AG08396 (cell line): ENCODE measurements around the gene GSTO1.

Experiments
- DNase-seq: peaks from one replicate; pipeline ENCODE4 v3.0.0; 2012; ENCODE audit warnings: low spot score, mixed read lengths

The GSTO1 gene

DNA sequence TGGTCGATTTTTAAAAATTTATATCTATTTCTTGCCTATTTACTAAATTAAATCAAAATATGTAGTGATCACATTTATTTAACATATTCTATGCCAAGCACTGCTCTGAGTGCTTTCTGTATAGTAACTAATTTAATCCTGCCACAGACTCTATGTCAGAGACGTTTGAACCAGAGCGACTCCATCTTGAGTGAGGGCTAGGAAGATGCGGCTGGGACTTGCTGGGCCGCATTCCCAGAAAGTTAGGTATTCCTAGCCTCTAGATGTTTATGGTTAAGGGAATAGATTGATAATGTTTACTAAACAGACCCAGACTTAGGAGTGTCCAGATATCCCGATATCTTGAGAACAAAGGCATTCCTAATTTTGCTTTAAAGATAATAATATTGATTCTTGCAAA is 3.2 kb upstream of the GSTO1 start:
- DNase-seq = no peak

DNA sequence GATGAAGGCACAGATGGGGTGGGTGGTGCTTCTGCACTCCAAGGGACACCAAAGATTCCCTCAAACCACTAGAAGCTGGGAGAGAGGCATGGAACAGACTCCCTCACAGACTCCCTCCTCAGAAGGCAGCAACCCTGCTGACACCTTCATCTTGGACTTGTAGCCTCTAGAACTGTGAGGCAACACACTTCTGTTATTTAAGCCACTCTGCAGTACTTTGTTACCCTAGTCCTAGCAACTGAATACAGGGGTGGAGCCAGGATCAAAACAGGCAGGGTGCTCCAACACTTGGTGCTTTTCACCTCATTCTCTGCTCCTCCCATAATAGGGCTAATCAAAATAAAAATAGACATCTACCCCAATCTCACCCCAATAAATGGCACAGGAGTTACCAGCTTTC is 2.3 kb upstream of the GSTO1 start:
- DNase-seq = no peak

DNA sequence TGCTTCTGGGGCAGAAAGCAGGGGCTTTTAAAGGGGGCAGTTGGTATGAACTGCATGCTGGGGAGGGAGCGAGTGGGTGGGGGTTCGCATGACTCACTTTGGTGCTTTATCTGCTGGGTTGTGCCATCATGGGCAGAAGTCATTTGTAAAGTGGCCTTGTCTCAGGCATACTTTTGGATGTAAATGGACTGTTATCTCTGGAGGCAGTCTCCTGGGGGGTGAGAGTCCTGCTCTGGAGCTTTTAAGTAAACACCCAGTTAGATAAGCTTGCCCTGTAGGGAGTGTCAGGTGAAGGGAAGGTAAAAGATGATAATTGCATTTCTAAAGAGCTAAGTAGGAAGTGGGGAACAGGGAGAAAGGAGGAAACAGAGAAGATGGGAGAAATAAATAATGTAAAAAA is 1.6 kb upstream of the GSTO1 start:
- no peak for DNase-seq

DNA sequence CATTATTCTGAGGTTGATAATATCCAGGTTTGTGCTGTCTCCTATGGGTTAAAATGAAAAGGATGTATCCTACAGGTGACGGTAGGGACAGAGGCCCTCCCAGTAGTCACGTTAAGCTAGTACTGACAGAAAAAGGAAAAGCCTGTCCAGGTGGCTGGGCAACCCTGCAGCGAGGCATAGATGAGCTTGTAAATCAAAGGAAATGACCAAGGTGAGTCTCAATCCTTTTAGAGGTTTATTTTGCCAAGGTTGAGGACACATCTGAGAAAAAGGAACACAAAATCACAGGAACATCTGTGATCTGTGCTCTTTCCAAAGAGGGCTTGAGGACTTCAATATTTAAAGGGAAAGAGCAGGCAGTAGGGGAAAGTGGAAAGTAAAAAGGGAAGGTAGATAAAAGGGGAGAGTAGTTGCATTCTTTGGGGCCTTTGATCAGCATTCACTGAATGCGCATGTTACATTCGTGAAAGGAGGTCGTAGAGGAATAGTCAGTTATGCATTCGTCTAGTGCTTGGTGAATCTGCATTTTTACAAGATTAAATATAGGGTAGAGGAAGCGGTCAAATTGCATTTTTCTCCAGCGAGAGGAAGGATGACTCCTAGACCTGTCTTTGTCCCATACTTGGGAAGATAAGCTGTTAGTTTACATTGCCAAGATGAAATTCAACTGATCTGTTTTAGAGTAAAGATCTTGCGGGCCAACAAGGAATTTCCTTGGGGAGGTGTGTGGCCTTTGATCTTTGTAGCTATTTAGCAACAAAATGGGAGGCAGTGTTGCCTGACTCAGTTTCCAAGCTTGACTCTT is 884 bp upstream of the GSTO1 start:
- DNase-seq = no peak

DNA sequence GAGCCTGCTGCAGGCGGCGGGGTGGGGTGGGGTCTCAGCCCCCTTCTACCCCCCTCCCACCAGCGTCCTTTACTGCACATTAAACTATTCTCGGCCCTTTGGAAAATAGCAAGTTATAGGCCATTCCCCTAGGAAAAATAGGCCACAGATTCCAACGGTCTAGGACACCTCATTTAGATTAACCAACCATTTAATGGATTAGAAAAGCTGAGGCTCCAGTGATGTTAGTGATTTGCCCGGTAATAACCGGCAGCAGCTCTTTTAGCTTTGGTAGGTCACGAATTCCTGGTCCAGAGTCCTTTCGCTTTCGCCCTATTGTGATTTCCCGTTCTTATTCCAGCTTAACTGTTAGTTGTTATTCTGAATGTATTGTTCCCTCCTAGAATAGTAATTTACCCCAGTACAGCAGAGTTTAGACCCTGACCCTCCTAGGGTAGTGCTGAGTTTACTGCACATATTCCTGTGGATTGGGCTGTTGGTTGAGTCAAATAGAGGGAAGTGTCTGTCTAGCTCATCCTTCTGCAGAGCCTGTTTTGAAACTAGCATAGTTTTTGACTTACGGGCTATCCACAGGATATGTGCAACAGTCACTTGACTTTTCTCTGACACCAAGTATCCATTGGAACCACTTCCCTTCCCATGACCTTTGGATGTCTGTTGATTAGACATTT is 754 bp downstream of the GSTO1 start:
- DNase-seq = peak; percentile 82

DNA sequence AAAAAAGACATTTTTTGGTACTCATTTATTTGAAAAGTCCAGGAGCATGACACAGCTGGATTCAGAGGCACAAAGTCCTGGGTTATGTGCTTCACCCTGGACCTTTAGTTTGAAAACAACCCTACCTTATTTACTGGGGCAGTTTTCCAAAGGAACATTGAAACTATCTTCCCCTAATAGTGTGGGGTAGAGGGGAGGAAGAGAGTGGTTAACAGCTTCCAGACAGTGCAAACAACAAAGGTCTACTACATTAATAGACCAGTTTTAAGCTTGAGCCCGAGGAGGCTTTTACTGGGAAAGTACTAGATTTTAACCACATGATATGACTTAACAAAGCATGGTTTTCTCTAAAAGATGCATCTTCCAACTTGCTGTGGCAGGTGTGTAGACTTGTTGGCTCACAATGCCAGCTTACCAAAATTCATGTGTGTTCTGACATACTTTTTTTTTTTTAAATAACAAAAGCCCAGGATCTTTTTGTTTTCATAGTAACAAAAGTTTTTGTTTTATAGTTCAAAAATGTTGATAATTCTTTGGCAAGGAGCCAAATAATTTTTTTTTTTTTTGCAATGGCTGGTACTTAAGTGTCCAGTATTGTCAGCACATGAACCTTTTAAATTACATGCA is 1.8 kb downstream of the GSTO1 start:
- DNase-seq = no peak

DNA sequence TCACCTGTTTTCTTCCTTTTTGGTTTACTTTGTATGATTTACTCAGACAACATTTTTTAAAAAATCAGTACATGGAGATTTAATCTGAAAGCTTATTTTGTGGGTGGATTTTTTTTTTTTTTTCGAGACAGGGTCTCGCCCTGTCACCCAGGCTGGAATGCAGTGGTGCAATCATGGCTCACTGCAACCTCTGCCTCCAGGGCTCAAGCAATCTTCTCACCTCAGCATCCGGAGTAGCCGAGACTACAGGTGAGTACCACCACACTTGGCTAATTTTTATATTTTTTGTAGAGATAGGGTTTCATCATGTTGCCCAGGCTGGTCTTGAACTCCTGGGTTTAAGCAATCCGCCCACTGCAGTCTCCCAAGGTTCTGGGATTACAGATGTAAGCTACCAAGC is 2.5 kb downstream of the GSTO1 start:
- DNase-seq = no peak

DNA sequence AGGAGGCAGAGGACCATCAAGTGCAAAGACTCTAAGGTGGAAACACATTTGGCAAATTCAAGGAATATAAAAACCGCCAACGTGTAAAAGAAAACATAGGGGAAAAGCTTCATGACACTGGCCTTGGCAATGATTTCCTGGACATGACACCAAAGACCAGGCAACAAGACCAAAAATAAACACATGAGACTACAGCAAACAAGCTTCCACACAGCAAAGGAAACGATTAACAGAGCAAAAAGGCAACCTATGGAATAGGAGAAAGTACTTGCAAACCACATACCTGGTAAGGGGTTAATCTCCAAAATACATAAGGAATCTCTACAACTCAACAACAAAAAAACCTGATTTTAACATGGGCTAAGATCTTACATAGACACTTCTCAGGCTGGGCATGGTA is 3.5 kb downstream of the GSTO1 start:
- no peak for DNase-seq

DNA sequence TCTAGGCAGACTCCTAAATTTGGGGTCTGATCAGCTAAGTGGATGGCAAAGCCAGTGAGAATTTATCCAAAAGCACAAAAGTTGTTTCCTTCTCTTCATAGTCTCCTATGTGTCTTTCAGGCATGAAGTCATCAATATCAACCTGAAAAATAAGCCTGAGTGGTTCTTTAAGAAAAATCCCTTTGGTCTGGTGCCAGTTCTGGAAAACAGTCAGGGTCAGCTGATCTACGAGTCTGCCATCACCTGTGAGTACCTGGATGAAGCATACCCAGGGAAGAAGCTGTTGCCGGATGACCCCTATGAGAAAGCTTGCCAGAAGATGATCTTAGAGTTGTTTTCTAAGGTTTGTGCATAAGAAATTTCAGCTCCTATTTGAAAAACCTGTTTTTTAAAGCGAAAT is 4.8 kb downstream of the GSTO1 start:
- DNase-seq = no peak

DNA sequence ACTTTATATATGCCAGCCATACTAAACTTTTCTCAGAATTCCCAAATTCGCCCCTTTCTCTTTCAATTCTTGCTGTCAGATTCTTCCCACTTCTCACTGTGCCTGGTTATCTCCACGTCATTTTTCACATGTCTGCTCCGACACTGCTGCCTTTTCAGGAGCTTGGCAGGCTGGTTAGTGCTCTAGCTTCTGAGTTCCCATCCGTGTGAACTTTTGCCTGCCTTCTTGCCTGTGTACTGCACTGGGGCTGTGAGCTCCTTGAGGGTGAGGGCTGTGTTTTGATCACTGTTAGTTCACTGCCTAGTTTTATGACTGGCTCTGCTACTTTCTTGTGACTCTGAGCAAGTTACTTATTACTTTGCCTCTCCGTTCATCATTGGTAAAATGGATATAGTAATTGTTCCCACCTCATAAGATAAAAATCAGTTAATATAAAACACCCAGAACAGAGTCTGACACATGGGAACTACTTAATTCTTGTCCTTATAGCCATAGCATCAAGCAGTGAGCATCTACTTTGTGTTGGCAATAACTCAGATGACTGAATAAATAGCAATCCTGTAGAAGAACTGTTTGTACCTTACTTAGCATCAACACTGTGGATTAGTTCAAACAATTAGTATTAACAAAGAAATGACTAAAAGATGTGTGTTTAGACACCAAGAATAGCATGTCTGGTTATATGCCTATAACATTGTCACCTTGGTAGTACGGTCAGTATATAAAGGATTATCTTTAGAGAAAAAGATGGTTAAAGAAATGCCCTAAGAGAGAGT is 5.5 kb downstream of the GSTO1 start:
- DNase-seq = no peak

DNA sequence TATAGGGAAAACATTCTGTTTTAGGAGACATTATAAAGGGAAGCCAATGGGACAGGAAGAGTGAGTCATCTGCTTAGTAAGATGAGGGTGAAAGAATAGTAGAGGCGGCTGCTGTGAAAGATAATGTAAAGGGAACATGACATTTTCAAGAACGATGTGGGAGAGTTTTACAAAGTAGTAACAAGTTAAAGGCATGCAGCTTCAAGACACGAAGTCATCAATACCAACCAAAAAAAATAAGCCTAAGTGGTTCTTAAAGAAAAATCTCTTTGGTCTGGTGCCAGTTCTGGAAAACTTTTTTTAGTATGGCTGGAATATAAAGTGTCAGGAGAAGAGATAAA is 6.1 kb downstream of the GSTO1 start:
- DNase-seq = peak; percentile 36

DNA sequence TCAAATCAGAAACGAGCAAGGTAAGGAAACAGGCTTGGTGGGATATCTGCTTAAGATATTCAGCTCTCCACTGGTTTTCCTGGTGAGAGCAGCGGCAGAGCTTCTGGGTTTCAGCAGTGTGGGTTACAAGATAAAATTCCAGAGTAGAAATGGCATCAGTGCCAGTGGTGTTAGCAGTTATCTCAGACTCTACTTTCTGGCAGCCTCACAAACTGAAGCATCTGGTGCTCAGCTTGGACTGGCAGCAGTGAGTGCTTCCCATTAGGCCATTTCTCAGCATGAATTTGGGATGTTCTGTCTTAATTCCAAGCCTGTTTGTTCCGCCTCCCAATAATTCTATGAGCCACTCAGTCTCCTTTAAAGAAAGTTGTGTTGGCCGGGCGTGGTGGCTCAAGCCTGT is 7.4 kb downstream of the GSTO1 start:
- no peak for DNase-seq

DNA sequence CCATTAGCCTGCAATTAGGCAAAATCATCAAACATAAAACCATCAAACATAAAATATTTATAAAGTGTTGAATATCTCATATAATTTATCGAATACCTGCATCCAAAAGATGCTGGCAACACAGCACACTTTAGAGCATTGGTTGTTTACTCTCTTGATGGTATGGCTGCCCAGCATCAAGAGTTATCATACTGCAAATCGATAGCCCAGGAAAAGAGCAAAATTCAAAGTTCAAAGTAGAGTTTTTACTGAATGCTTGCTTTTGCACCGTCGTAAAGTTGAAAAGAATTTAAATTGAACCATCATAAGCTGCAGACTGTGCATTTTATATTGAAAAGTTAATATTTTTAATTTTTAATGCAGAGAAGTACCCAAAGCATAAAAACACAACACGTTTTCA is 10.1 kb downstream of the GSTO1 start:
- DNase-seq = no peak

DNA sequence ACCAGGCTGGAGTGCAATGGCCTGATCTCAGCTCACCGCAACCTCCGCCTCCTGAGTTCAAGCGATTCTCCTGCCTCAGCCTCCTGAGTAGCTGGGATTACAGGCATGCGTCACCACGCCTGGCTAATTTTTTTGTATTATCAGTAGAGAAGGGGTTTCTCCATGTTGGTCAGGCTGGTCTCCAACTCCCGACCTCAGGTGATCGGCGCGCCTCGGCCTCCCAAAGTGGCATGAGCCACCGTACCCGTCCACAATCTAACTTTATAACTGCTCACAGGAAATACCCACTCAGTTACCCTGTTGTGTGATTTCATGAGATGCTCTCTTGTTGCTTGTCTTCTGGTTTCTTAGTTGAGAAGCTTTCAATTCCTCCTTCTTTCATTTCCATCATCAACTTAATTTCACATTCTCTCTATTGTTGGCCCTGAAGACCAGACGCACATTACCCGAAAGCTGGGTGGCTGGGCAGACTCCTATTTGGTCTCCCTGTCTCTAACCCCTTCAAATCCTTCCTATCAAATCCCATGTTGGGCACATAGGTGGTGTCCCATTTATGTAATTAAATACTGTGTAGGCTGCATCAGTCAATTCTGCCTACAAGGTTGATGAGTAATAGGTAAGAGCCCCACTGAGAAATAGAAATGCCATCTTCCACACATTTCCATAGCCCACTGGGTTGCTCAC is 13.2 kb downstream of the GSTO1 start:
- no peak for DNase-seq

DNA sequence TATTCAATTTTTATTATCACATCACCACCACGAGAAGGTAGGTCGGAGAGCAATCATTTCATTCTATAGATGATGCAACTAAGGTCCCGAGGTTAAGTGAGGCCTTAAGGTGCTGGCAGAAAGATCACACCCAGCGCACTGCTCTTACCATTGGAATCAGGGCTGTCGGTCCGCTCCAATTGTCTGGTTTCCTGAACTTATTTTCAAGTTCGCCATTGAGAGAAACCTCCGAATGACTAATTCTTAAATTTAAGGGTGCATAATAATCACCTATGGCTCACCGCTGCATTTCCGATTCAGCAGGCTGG is 13.7 kb downstream of the GSTO1 start:
- DNase-seq = no peak

DNA sequence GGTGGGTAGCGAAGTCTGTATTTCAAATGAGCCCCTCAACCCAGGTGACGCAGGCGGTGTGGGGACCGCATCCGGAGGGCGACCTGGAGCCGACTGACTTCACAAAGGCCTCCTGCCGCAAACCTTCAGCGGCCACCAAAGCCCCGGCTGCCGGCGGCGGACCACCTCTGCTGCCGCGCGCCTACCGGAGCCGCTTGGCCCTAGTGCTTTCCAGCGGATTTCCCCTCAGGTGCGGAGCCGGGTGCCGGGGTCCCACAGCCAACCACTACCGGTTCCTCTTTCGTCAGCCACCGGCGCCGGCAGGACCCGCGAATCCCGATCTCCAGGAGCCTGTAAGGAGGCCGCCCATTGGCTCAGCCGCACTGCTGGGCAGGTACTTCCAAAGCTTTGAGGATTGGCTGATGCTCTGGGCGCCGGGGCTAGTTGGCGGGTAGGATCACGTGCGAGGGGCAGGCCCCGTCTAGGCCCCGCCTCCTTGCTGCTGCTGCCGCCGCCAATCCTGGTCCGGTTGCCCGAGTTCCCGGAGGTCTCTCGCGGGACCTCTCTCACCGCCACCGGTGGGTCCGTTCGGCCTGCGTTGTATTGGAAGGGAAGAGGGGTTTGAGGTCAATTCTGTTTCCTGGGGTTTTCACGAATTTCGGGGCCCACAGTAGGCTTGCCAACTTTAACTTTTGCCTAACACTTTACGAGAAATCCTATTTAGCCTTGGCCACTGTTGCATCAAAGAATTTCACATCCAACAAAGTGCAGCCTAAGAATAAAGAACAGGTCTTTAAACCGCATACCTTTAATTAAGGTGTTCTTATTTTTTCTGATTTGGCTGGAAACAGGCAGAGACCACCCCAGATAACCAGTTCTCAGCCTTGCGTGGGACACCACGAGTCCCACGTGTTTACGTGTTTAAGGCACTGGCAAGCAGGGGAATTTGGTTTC is 14.3 kb downstream of the GSTO1 start, which contains the start of gene GSTO2:
TSS of gene GSTO2 (plus strand) at position 472 of the 933 bp plus-strand sequence. CDS start 5,732 bp downstream, outside the sequence.
- DNase-seq = peak; percentile 95

DNA sequence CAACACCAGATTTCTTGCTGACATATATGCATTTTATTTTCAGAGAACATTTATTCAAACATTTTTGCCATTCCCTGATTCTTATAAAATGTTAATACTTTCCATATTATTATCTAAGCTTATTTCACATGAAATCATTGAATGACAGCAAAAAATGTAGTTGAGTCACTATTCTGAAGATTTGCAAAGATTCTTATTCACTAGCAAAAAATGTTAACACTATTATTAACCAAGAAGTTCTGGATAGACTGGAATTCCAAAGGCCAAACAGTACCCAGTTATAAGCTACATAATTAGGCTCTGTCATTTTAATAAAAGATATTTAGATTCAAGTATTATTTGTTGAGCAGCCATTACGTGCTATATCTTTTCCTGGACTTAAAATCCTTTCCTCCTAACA is 18.6 kb downstream of the GSTO1 start:
- peak; percentile 58 for DNase-seq

DNA sequence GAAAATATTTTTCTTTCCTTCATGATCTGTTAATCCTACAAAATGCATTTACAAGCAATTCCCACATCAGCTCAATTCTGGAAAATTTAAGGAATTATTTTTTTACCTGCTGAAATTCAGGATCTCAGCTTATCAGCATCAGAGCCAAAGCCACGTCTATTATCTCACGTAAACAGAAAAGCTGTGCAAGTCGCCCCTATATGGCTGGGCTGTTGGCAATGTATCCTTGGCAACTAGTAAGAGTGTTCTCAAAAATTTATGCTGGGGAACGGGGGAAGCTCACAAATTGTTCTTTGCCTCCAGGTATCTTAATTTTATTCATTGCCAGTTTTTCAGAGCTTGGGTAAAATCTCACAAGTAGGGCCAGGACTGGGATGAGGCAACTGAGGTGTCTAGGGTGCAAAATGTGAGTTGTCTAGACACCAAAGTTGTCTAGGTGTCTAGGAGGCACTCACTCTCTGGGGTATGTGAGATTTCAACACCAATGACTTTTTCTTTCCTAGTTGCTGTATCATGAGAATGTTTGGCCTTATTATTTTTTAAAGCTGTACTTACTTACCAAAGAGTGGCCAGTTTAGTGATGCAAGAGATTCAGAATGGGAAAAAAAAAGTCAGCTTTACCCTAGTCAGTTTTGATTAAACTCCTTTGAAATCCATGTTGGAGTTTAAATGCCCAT is 19.3 kb downstream of the GSTO1 start:
- no peak for DNase-seq

DNA sequence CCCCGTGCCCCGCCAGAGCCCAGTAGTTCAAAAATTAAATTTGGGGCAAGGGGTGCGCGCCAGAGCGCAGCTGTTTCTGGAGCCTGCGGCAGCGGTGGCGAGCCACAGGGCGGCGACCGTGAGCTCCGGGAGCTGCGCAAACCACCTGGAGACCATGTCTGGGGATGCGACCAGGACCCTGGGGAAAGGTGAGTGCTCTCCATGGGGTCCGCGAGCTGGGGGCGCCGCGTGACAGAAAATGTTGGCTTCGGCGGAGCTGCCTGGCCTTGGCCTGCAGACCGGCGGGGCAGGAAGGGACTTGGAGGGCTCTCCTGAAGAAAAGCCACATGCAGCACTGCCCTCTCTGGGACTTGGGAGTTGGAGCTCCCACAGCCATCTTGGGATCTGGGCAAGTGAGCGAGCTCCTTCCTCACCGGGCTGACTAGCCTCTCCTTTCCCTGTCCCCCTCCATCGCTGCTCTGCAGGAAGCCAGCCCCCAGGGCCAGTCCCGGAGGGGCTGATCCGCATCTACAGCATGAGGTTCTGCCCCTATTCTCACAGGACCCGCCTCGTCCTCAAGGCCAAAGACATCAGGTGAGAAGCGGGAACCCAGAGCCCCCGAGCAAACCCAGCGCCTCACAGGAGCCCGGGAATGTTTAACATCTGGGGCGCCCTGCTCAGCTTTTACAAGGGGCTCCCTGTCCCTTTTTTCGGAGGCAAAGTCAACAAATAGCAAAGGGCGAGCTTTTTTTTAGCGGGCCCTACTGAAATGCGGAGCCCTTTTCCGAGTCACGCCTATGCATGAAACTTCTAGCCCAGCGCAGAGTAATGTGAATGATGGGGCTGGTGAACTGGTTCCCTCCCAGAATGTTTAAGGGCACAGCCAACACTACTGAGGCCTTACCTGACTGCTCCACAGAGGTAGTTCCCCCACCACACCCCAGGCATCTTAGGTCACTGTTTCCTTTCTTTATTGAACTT is 20.4 kb downstream of the GSTO1 start:
- DNase-seq = peak; percentile 67
